Myocyte (in vitro differentiated cells): ENCODE data around the gene ABCD3. TPM values are rescaled to one million over a fixed set of nuclear protein-coding genes. Genes with fewer than 3 reads are reported as not detected.
"Not testable (repeated sequence)": the region's sequence is repeated elsewhere in the genome, so short reads cannot be mapped to it uniquely, and the experiment has no call there.

Experiments
- DNase-seq: peaks from one replicate; pipeline ENCODE4 v3.0.0-alpha.2; 2012; ENCODE audit warnings: low read depth
- polyA plus RNA-seq: library from polyadenylated mRNA; unstranded; fragments of >200 nt; gene quantifications from one replicate; pipeline ENCODE4 v1.2.1, GENCODE V29; 2012; ENCODE audit warnings: missing spikeins
- total RNA-seq: library from RNA; depleted of rRNA; stranded (reverse); fragments of >200 nt; gene quantifications from 2 replicates; pipeline ENCODE4 v1.2.3, GENCODE V29; 2014

Gene ABCD3
- 42.0 and 43.2 TPM in 2 replicates for total RNA-seq
- 13.7 TPM for polyA plus RNA-seq

DNA sequence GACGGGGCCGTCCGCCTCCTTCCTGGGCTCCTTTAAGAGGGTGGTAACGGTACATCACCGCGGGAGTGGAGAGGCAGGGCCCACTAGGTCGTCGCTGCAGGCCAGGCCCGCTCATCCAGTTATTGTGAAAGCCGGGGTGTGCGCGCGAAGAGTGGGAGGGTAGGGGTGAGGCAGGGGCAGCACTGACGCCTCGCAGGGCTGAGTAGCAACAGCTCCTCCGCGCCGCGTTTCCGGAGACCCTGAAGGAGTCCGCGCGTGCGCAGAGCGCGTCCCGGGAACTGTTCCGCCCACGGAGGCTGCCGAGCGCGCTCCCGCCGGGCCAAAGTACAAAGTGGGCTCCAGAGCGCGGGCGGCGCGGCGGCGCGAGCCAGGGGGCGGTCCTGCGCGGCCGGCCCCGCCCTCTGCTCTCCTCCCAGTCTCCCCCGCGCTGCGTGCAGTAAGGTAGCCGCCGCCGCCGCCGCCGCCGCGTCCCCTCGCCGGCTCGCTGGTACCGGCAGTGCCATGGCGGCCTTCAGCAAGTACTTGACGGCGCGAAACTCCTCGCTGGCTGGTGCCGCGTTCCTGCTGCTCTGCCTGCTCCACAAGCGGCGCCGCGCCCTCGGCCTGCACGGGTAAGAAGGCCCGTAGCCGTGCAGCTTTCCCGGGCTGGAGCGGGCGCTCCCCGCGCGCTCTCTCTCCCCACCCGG lies at the start of gene ABCD3:
Gene ABCD3, plus strand, starts transcription at position 412 of the 686 bp plus-strand sequence. Its CDS starts 90 bp downstream, at position 502.
- peak; percentile 98 for DNase-seq

DNA sequence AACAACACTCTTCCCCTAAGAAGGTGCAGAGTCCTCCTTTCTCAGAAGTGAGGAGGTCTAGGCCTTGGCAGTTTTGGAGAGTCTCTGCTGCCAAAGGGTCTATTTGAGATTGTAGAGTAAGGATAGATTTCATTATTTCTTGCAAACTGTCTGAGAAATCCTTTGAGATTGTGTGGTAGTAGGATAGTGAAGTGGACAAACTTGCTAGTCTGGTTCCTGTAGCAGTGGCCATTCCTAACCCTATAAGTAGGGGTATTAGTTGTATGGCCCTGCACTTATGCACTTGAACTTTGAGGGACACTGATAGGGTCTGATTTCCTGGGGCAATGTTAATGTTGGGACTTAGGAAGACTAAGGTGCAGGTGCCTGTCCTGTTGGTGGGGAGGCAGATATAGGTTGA lies 45.4 kb upstream of the ABCD3 start:
- DNase-seq: not testable (repeated sequence)

DNA sequence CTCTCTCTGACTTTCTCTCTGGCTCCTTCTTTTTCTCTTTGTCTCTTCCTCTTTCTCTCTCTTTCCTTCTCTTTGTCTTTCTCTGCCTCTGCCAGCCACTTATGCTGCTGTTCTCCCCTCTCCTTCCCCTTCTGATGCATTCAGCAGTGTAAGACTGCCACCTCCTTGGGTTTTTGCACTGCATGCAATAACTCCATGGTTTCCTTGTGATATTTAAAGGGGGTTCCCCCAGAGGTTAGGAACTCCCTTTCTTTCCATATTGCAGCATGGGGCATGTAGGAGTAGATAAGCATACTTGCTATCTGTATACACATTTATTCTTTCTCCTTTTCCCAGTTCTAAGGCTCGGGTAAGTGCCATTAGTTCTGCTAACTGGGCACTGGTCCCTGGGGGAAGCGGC lies 44.9 kb upstream of the ABCD3 start:
- not testable (repeated sequence) for DNase-seq

DNA sequence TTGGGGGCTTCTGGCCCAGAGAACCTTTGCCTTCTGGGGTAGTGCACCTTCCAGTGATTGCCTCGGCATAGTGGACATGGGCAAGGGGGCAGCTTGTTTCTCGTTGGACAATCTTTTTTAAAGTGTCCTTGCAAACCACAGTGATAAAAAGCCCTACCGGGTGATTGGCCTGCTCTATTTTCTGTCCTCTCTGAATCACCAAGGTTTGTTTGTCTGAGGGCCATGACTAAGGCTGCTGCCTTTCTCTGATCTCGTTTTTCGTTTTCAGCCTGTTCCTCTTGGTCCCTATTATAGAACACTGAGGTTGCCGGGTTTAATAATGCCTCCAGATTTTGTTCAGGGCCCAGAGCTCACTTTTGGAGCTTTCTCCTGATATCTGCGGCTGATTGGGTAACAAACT lies 42.5 kb upstream of the ABCD3 start:
- peak; percentile 60 for DNase-seq

DNA sequence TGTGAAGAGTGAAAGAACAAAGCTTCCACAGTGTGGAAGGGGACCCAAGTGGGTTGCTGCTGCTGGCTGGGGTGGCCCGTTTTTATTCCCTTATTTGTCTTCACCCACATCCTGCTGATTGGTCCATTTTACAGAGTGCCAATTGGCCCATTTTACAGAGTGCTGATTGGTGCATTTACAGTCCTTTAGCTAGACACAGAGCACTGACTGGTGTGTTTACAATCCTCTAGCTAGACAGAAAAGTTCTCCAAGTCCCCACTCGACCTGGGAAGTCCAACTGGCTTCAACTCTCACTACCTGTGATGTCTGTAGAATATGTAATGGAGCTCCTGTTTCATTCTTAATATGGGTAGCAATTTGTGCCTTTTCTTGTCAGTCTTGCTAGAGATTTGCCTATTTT lies 39.7 kb upstream of the ABCD3 start:
- DNase-seq: not testable (repeated sequence)

DNA sequence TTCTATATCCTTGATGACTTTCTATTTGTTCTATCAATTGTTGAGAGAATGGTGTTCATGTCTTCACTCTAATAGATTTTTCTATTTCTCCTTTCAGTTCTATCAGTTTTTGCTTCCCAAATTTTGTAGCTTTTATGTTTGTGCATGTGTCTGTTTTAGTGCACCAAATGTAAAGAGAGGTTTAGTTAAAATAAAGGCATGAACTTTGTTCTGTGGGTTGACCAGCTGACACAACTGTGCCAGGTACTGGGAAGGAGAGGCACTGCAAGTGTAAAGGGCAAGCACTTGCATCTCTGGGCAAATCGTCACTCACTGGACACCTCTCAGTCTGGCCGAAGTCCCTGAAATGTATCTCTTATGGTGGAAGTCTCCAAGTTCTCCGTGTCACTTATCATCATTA lies 38.6 kb upstream of the ABCD3 start:
- no peak for DNase-seq

DNA sequence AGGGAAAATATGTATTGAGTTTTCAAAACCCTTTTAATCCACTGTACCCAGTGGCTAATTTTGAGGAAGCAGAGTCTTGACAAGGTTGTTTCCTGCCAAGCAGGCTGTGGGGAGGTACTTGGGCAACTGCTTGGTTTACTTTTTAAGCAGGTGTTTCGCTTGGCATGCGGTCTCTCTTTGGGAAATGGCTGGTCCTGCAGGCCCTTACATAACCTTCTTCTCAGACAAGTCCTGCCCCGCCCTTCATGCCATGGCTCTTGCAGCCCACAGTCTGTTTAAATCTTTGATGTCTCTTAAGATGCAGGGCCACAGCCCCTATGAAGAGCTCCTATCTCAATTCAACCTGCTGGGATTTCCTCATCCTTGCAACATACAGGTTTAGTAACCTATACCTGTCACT lies 36.0 kb upstream of the ABCD3 start:
- peak; percentile 6 for DNase-seq

DNA sequence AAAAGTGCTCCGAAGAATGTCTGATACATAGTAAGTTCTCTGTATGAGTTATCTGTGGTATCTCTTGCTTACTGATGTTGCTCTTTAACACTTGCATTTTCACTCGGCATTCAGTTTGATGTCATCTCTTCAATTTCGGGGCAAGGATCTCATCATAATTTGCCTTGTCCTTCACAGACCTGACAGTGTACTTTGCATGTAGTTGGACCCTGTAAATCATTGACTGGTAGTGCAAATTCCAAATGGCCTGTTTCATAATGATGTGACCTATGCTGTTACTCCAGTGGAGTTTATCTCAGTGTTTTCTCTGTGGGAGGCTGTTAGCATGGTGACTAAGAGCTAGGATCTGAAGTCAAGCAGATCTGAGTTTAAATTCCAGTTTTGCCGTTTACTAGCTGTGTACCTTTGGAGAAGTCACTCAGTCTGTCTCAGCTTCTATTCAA lies 34.2 kb upstream of the ABCD3 start:
- DNase-seq: no peak

DNA sequence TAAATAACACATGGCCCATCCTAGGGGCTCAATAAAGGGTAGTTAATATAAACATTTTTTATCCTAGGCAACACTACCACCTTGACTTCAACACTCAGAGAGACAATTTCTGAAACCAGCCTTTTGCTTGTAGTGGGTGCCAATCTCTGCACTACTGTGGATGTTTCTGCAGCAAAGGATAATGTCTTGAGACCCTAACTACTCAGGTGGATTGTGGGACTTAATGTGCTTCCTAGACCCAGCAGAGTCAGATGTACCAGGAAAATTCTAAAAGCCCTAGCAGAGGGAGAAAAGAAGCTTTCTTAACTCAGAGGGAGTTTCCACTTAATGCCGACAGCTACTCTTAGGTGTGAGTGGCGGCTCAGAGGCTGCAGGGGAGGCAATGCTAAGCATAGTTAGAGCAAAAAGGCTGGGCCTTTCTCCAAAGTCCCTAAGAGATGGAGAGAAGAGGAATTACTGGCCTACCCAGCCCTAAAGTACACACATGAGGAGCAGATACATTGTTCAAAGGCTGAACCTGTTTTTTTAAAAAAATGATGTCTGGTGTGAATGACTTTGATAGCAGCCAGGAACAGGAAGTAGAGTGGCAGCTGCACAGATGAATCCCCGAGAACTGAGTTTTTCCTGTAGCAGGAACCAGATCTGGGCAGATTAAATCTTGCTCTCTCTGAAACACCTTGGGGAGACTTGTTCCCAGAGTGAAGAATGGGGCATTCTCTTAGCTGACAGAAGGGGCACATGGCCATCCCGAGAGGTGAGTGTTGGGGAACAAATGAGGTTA lies 33.5 kb upstream of the ABCD3 start:
- DNase-seq: peak; percentile 22

DNA sequence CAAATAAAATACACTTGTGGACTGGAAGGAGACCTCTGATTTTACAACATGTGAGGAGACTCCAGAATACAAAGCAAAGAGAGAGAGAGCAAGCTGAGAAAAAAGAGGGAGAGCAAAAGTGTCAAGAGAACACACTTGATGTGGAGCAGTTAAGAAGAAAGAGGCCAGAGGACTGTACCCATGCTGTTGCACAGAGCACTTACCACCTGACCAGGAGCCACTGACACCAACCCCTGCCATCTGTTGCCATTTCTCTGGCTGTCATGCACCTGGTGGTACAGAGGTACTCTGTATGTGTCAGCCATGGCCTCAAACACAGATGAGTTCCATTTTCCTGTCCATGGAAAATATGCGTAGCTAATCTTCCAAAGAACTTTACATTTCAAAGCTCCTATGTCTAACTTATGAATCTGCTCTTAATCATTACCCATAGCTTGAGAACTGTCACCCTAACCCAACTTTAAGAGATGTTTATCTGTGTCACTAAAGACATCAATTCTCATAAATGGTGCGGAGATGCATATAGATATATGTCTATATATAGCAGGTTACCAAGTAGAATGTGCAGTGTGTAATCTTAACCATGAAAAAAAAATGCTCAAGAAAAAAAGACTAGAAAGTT lies 32.8 kb upstream of the ABCD3 start:
- no peak for DNase-seq

DNA sequence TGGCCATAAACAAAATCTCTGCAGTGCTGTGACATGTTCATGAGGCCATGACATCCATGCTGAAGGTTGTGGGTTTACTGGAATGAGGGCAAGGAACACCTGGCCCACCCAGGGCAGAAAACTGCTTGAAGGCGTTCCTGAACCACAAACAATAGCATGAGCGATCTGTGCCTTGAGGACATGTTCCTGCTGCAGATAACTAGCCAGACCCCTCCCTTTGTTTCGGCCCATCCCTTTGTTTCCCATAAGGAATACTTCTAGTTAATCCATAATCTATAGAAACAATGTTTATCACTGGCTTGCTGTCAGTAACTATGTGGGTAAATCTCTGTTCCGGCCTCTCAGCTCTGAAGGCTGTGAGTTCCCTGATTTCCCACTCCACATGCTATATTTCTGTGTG lies 28.9 kb upstream of the ABCD3 start:
- DNase-seq: no peak

DNA sequence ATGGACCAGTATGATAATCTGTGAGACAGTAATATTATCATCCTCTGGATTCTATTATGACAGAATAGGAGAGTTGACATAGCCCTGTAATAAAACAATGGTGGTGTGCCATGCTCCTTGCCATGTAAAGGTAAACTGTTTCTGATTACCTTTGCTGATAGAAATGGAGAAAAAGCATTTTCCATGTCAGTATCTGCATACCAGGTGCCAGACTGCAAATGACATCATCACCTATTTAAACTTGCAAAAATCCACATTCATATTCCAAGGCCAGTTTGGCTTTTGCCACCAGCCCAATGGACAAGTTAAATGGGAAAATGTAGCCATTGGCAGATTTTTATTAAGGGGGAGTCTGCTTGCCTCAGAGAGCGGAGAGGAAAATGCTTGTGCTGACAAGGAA lies 23.9 kb upstream of the ABCD3 start:
- no peak for DNase-seq

DNA sequence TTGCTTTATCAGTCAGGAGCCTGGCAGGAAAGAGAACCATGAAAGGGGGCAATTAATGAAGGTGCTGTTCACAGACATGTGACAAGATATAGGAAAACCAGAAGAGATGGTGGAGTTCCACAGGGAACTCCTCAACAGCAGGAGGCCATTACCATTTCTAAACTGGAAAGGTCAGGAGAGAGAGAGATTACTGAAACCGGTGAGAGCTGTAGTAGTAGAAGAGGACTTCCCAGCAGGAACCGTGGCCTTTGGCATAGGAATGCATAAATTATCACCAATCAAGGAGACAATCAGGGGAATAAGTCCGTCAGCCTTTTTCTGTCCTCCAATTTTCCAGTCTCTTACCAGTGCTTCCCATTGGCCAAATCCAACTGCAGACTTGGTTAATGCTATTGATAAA lies 23.0 kb upstream of the ABCD3 start:
- DNase-seq: no peak

DNA sequence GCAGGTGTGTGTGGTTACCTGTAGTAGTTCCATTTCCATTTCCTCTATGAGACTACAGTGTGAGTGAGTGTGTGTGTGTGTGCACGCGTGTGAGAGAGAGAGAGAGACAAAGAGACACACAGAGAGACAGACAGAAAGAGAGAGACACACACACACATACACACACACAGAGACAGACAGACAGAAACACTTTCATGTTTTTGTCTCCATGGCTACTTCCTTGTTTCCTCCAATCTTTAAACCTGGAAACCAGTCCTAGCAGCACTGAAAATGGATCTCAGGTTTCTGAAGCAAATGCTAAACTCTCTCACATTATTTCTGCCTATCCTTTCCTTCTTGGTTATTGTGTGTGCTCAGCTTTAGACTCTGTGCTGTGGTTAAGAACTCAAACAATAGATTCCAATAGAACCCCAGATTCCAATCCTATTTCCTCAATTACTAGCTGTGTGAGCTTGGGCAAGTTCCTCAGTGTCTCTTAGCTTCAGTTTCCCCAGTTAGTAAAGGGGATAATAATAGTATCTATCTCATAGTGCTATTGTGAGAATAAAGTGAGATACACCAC lies 22.4 kb upstream of the ABCD3 start:
- DNase-seq: peak; percentile 9

DNA sequence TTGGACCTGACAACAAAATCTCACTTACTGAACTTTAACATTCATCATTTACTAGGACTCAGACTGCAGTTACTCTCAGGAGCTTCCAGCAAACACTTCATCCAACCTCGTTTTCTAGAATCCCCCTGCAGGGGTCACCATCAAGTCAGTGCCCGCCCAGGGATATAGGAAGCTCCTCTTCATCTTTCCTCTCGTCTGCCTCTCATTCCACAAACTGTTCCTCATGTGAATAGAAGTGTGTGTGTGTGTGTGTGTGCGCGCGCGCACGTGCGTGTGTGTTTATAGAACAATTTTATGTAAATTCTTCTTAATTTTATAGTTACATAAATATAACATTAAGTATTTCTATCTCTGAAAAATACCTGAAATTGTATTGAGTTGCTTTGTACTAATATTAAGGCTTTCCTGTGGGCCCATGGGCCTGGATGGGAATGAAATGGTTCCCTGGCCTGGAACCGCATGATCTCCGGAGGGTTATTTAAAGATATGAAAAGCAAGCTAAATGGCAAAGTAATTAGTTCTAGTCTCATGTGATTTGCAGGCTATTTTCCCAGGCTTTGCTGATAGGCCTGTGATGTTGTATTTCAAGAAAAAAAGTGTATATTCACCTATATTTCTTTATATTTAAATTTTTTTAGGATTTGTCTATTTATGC lies 21.7 kb upstream of the ABCD3 start:
- no peak for DNase-seq

DNA sequence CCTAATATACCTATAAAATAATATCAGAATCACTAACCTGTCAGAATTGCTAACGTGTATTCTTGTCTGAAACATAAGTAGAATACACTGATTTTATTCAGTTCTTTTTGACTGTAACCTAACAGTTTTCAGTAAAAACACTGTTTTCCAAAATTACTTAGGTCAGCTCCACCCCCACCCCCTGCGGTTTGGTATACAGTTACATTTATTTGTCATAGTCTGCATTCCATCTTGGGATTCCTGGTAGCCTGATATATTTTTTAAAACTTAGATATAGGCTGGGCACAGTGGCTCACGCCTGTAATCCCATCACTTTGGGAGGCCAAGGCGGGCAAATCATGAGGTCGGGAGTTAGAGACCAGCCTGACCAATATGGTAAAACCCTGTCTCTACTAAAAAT lies 19.8 kb upstream of the ABCD3 start:
- DNase-seq: peak; percentile 38

DNA sequence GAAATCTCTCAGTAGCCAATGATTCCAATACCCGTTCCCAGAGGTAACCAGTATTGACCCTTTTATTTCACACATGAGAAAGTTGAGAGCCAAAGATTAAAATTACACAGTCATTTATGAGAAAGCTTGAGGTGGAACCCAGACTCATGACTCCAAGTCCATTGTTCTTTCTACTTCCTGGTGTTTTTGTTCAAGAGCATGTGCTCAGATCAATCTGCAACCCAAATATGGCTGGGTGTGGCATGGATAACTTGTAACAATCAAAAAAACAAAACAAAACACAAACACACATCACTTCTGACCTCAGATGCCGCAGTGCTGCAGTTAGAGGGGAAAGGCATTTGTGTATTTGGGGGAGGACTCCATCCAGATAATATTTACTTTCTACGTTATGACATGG lies 18.7 kb upstream of the ABCD3 start:
- no peak for DNase-seq

DNA sequence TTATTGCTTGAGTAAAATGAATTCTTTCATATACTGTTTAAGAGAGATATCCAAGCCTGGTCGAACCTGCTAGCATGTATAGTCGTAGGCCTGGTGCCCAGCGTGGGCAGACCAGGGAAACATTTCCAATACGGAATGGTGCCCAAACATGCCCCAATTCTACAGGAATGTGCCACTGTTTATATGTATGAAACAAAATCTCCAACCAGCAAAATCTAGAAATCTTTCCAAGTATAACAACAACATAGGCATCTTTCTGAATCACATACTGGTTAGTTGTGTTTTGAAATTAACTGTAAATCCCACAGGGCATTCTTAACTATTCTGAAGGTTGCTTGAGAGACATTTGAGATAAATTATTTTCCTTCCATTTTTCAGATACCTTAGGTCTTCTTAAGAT lies 17.0 kb upstream of the ABCD3 start:
- DNase-seq: no peak

DNA sequence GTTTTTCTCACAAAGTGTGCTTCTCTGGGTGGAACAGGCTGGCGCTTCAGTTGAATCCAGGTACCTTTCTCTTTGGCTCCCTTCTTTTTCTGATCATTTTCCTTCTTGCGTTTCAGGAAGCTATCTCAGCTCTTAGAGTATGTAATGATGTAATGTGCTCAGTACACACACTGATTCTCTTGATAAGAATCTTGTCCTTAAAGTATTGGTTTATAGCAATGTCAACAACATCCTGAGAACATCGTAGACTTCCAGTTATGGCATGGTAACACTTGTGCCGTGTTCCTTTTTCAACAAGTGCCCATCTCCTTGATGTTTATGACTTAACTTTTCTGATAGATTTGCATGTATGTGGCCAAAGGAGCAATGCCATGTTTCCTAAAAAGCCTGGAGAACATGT lies 11.7 kb upstream of the ABCD3 start:
- DNase-seq: no peak

DNA sequence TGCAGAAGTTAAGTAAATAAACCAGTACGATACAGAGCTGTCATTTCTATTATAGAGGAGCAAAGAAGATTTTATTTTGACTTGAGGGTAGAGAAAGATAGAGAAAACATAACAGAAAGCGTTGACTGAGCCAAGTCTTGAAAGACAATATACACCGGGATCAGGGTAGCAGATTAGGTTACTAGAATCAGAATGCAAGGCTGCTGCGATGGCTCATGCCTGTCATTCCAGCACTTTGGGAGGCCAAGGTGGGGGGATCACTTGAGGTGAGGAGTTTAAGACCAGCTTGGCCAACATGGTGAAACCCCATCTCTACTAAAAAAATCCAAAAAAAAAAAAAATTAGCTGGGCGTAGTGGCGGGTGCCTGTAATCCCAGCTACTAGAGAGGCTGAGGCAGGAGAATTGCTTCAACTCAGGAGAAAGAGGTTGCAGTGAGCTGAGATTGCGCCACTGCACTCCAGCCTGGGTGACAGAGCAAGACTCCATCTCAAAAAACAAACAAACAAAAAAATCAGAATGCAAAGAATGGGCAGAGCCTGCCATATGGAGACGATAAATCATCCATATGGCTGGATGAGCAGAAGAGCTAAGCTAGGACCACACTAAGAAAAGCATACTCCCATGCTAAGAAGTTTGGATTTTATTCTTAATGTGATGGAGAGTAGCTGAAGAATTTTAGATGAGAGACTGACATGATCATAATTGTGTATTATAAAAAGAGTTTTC lies 9.9 kb upstream of the ABCD3 start:
- no peak for DNase-seq

DNA sequence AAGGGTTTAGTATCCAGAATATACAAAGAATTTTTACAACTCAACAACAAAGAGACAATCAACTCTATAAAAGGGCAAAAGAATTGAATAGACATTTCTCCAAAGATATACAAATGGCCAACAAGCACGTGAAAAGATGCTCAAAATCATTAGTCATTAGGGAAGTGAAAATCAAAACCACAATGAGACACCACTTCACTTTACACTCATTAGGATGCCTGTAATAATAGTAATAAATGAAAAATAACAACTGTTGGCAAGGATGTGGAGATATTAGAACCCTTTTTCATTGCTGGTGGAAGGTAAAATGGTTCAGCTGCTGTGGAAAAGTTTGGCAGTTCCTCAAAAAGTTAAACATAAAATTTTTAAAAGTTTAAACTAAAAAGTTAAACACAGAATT lies 7.0 kb upstream of the ABCD3 start:
- DNase-seq: no peak
